Measurements from ENCODE around the gene LBX2.

DNA sequence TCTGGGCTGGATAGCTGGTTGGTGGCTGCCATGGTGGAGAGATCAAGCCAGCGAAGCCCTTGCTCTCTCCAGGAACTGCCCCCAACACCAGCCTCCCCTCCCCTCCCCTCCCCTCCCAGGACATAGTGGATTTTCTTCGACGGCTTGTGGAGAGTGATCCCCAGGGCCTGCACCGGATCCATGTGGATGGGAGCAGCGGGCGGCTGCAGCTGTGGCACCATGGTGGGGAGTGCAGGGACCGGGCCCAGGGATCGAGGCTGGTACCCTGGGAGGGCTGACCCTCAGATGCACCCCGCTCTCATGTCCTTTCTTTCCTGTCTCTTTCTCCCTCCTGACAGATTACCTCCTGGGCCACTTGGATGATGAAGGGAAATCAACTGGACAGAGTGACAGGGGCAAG is 9.5 kb downstream of the LBX2 start:
- TF ChIP-seq, protein P1, sequence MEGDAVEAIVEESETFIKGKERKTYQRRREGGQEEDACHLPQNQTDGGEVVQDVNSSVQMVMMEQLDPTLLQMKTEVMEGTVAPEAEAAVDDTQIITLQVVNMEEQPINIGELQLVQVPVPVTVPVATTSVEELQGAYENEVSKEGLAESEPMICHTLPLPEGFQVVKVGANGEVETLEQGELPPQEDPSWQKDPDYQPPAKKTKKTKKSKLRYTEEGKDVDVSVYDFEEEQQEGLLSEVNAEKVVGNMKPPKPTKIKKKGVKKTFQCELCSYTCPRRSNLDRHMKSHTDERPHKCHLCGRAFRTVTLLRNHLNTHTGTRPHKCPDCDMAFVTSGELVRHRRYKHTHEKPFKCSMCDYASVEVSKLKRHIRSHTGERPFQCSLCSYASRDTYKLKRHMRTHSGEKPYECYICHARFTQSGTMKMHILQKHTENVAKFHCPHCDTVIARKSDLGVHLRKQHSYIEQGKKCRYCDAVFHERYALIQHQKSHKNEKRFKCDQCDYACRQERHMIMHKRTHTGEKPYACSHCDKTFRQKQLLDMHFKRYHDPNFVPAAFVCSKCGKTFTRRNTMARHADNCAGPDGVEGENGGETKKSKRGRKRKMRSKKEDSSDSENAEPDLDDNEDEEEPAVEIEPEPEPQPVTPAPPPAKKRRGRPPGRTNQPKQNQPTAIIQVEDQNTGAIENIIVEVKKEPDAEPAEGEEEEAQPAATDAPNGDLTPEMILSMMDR (conservative IDR thresholded peaks at IDR 0.05; ENCODE audit: low read length) = no peak
- no peak for TF ChIP-seq EZH2phosphoT487 (IDR thresholded peaks at IDR 0.05; ENCODE audit: borderline replicate concordance)
